ENCODE measurements around the gene TUBG1.

TUBG1 gene

DNA sequence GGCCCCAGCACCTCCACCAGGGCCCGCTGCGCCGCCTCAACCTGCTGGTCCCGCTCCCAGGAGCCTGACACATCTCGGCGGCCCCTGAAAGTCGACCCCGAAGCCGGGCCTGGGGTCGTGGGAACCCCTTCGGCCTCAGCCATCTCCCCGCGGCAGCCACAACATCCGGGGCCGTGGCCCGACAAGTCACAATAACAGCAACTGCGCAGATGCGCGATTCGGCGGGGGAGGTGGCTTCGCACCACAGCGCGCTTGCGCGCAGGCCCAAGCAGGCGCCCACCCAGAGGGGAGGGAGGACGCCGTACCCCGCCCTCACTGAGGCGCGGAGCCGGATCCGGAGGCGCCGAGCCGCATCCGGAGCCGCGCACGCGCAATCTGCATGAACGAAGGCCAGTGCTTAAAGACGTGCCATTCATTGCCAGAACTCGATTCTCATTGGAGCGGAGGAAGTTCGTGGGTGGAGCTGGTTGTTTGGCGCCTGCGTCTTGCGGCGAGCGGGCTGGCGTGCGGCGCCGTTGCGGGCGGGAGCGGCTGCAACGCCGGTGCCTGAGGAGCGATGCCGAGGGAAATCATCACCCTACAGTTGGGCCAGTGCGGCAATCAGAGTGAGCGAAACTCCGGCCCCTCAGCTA is at the start of gene TUBG1, which contains the start of gene RETREG3:
Gene TUBG1 (plus strand): TSS at position 502 of the 632 bp plus-strand sequence. CDS start 55 bp downstream, at position 557.
Gene RETREG3 (minus strand): TSS at position 193 of the 632 bp plus-strand sequence. CDS start 50 bp downstream, at position 143.
- DNase-seq (ENCODE audit: low read depth): peak; percentile 99
- H3K4me3 ChIP-seq (ENCODE audit: low read length): peak within 1 kb of the TSS; percentile 97
- TF ChIP-seq, protein P1, sequence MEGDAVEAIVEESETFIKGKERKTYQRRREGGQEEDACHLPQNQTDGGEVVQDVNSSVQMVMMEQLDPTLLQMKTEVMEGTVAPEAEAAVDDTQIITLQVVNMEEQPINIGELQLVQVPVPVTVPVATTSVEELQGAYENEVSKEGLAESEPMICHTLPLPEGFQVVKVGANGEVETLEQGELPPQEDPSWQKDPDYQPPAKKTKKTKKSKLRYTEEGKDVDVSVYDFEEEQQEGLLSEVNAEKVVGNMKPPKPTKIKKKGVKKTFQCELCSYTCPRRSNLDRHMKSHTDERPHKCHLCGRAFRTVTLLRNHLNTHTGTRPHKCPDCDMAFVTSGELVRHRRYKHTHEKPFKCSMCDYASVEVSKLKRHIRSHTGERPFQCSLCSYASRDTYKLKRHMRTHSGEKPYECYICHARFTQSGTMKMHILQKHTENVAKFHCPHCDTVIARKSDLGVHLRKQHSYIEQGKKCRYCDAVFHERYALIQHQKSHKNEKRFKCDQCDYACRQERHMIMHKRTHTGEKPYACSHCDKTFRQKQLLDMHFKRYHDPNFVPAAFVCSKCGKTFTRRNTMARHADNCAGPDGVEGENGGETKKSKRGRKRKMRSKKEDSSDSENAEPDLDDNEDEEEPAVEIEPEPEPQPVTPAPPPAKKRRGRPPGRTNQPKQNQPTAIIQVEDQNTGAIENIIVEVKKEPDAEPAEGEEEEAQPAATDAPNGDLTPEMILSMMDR (conservative IDR thresholded peaks at IDR 0.05; ENCODE audit: low read length): peak; percentile 42; the same call in 1 of the 2 replicates

DNA sequence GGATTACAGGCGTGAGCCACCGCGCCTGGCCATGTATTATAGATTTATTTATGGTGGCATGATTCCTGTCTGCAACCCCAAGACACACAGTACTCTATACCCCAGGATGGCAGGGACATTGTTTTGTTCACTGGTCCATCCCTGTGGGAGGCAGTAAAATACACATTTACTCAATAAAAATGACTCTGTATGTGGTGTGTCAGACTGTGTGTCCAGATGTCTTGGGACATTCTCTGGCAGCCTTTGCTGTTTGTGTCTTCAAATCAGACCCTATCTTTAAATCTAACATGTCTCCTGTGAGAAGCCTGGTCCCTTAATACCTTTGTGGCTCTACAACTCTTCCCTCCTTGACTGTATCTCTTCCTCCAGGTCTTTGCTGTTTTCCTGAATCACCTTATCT is 49.2 kb upstream of the TUBG1 start:
- no peak for DNase-seq (ENCODE audit: low read depth)
- no peak overlapping the region for H3K4me3 ChIP-seq (ENCODE audit: low read length)
- TF ChIP-seq, protein P1 (conservative IDR thresholded peaks at IDR 0.05; ENCODE audit: low read length): no peak

DNA sequence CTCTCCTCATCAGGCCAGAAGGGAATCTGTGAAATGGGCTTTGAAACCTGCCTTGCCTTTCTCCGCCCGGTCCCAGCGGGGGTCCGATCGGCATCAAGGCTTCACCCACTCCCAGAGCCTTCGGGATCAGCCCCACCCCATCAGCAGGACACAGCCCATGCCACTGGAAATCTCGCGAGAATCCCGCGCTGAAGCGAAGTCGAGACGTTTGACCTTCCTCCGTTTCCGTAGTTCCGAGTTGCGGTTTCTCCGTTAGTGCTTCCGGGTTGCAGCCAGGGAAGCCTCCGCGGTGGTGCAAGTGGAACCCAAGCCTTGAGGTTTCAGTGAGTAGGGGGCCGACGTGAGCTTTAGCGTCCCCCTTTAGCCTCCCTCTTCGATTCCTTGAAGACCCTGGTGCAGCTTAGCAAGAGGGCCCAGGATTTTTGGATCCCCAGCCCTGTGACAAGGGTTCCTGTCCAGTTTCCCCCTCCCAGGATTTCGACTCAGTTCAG is 47.5 kb upstream of the TUBG1 start, which contains the start of gene COASY:
Gene COASY (plus strand): TSS at position 252 of the 491 bp plus-strand sequence. CDS start 475 bp downstream, outside the sequence.
- peak; percentile 97 for DNase-seq (ENCODE audit: low read depth)
- TF ChIP-seq, protein P1 (conservative IDR thresholded peaks at IDR 0.05; ENCODE audit: low read length): no peak
- peak within 1 kb of the TSS; percentile 95 for H3K4me3 ChIP-seq (ENCODE audit: low read length)

DNA sequence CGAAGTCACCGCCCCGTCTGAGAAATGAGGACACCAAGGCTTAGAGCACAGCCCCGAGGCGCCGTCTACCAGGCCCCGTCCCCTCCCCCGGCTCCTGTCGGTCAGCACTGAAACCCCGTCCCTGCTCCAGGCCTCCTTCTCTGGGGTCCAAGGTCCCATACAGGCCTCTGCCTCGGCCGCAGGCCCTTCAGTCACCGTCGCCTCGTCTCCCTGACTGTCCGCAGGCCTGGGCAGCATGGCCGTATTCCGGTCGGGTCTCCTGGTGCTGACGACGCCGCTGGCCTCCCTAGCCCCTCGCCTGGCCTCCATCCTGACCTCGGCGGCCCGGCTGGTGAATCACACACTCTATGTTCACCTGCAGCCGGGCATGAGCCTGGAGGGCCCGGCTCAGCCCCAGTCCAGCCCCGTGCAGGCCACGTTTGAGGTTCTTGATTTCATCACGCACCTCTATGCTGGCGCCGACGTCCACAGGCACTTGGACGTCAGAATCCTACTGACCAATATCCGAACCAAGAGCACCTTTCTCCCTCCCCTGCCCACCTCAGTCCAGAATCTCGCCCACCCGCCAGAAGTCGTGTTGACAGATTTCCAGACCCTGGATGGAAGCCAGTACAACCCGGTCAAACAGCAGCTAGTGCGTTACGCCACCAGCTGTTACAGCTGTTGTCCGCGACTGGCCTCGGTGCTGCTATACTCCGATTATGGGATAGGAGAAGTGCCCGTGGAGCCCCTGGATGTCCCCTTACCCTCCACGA is 46.9 kb upstream of the TUBG1 start:
- H3K4me3 ChIP-seq (ENCODE audit: low read length): peak overlapping the region; percentile 95
- DNase-seq (ENCODE audit: low read depth): peak; percentile 25
- TF ChIP-seq, protein P1 (conservative IDR thresholded peaks at IDR 0.05; ENCODE audit: low read length): no peak

DNA sequence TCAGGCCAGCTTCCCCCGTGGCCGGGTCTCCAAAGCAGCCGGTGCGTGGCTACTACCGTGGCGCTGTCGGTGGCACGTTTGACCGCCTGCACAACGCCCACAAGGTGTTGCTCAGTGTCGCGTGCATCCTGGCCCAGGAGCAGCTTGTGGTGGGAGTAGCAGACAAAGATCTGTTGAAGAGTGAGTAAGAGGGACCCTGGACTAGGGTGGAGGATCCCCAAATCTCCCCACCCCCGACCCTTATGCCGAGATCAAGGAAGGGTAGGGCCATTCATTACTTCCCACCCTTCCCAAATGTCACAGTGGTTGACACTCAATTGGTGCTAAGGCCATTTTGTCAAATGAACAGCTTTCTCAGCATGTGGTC is 46.4 kb upstream of the TUBG1 start:
- DNase-seq (ENCODE audit: low read depth): no peak
- peak overlapping the region; percentile 95 for H3K4me3 ChIP-seq (ENCODE audit: low read length)
- TF ChIP-seq, protein P1 (conservative IDR thresholded peaks at IDR 0.05; ENCODE audit: low read length): no peak

DNA sequence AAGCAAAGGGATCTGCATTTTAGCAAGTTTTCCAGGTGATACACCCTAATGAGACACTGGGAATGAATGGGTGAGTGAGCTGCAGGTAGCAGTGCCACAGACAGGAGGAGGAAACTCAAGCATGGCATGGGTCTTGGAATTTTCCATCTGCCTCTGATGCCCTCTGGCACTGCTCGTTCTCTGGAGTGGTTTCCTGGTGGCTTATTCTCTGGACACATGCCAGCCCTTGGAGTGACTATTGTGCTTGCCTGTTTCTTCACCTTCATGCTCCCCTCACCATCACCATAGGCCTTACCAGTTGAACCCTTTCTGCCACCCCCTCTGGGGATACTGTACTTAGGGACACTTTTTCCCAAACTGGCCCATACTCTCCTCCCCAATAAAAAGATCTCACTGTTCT is 45.9 kb upstream of the TUBG1 start:
- H3K4me3 ChIP-seq (ENCODE audit: low read length): peak overlapping the region; percentile 95
- TF ChIP-seq, protein P1 (conservative IDR thresholded peaks at IDR 0.05; ENCODE audit: low read length): no peak
- no peak for DNase-seq (ENCODE audit: low read depth)

Measured in AG10803 (cell line).